OCI-LY7 (cell line): ENCODE measurements around the gene POLR1H. TPM values are rescaled to one million over a fixed set of nuclear protein-coding genes. Genes with fewer than 3 reads are reported as not detected.

ENCODE experiments used
- BruUV-seq: library from RNA; stranded (reverse); fragments of 400-500 nt; replicated peaks from 2 replicates; lab custom pipeline; 2021; lab: Mats Ljungman, UMichigan
- CTCF ChIA-PET: fragments of 300-600 bp; sonication (Branson Sonifier 250); formaldehyde crosslinking; loops from one replicate; lab custom pipeline; 2022; ENCODE audit warnings: antibody characterized with exemption; ENCODE audit not compliant: unreplicated experiment; lab: Charles Lee
- POLR2A ChIA-PET: fragments of 300-600 bp; sonication (Branson Sonifier 250); formaldehyde crosslinking; loops from one replicate; lab custom pipeline; 2022; ENCODE audit warnings: antibody characterized with exemption; lab: Charles Lee
- DNase-seq: peaks from one replicate; pipeline ENCODE4 v3.0.0-alpha.2; 2015; ENCODE audit warnings: low spot score
- H2AFZ ChIP-seq: fragments of 200-600 bp; sonication (generic), shearing (Covaris generic); 2 replicates; pipeline ENCODE4 v1.6.1; 2014; ENCODE audit warnings: mild to moderate bottlenecking, antibody characterized with exemption, low read length, moderate library complexity
- H3K27ac ChIP-seq: fragments of 200-600 bp; sonication (generic); 2 replicates; pipeline ENCODE4 v1.5.1; 2014; ENCODE audit warnings: mixed run types, low read depth, mild to moderate bottlenecking, moderate library complexity, low read length, inconsistent platforms; ENCODE audit not compliant: poor library complexity, severe bottlenecking
- H3K36me3 ChIP-seq: fragments of 200-600 bp; sonication (generic); 2 replicates; pipeline ENCODE4 v1.6.1; 2014; ENCODE audit warnings: mild to moderate bottlenecking, antibody characterized with exemption, low read length, moderate library complexity, mixed read lengths; ENCODE audit not compliant: insufficient read depth
- H3K4me1 ChIP-seq: fragments of 200-600 bp; sonication (generic); 2 replicates; pipeline ENCODE4 v1.5.1; 2014; ENCODE audit warnings: mild to moderate bottlenecking, low read length; ENCODE audit not compliant: insufficient read depth, poor library complexity, severe bottlenecking
- H3K4me2 ChIP-seq: fragments of 200-600 bp; sonication (generic); 2 replicates; pipeline ENCODE4 v1.6.1; 2014; ENCODE audit warnings: mild to moderate bottlenecking, low read length
- H3K4me3 ChIP-seq: fragments of 200-600 bp; sonication (generic); 2 replicates; pipeline ENCODE4 v1.5.1; 2014; ENCODE audit warnings: mild to moderate bottlenecking, low read depth, low read length; ENCODE audit not compliant: poor library complexity, severe bottlenecking
- H3K79me2 ChIP-seq: fragments of 200-600 bp; sonication (generic); 2 replicates; pipeline ENCODE4 v1.6.1; 2016; ENCODE audit warnings: low read depth, mild to moderate bottlenecking, low read length, moderate library complexity, mixed read lengths; ENCODE audit not compliant: insufficient read depth
- H3K9me2 ChIP-seq: fragments of 200-600 bp; sonication (generic); 2 replicates; pipeline ENCODE4 v1.6.1; 2016; ENCODE audit warnings: mild to moderate bottlenecking, low read length, mixed read lengths; ENCODE audit not compliant: insufficient read depth
- H3K9me3 ChIP-seq: fragments of 200-600 bp; sonication (generic); 2 replicates; pipeline ENCODE4 v1.6.1; 2014; ENCODE audit warnings: mild to moderate bottlenecking, mixed run types, low read length, mixed read lengths
- H4K20me1 ChIP-seq: fragments of 200-600 bp; sonication (generic); 2 replicates; pipeline ENCODE4 v1.6.1; 2014; ENCODE audit warnings: mild to moderate bottlenecking, antibody characterized with exemption, low read length, moderate library complexity, mixed read lengths; ENCODE audit not compliant: insufficient read depth
- EZH2phosphoT487 ChIP-seq: fragments of 200-600 bp; sonication (generic); IDR thresholded peaks from 2 replicates; pipeline ENCODE4 v1.6.1; 2018; ENCODE audit warnings: low read depth, borderline replicate concordance, mild to moderate bottlenecking, mixed run types, antibody characterized with exemption, low read length, moderate library complexity, mixed read lengths
- intact Hi-C: fragments of 100-400 bp; cut with micrococcal nuclease; formaldehyde crosslinking; loops from one replicate; pipeline ENCODE4 v1.10.0; 2022; ENCODE audit not compliant: unreplicated experiment
- total RNA-seq, 2 experiments: library from RNA; depleted of rRNA in 1 of 2; stranded (reverse); fragments of >200 nt in 1 of 2; shearing (Covaris generic) in 1 of 2; gene quantifications; 2 replicates each; pipeline ENCODE4 v1.2.3, GENCODE V29; 2014 to 2022
- TF ChIP-seq, protein P1 (sequence below): fragments of 200-600 bp; sonication (generic); conservative IDR thresholded peaks from 2 replicates; pipeline ENCODE4 v1.5.1; 2014; ENCODE audit warnings: mild to moderate bottlenecking, antibody characterized with exemption, low read length, moderate library complexity, mixed read lengths

Gene POLR1H
- total RNA-seq, 2 experiments from 2014 or later, result 39.3 to 67.5 TPM

DNA sequence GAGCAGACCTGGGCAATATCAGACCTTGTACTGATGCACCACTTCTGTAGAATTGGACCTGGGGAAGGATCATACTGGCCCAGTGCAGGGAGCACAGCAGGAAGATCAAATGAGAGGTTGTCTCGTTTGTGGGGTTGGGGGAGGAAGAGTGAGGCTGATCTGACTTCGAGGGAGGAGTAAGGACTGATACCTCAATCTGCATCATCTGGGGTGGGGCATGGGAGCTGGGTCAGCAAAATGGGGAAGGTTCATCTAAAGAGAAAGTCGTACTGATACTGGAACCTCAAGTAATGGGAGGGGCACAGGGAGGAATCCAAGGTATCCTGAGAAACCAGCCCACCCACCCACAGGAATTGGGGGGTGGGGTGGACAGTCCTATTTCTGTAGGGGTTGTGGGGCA is 10.8 kb downstream of the POLR1H start:
- TF ChIP-seq EZH2phosphoT487, result no peak
- TF ChIP-seq, protein P1, sequence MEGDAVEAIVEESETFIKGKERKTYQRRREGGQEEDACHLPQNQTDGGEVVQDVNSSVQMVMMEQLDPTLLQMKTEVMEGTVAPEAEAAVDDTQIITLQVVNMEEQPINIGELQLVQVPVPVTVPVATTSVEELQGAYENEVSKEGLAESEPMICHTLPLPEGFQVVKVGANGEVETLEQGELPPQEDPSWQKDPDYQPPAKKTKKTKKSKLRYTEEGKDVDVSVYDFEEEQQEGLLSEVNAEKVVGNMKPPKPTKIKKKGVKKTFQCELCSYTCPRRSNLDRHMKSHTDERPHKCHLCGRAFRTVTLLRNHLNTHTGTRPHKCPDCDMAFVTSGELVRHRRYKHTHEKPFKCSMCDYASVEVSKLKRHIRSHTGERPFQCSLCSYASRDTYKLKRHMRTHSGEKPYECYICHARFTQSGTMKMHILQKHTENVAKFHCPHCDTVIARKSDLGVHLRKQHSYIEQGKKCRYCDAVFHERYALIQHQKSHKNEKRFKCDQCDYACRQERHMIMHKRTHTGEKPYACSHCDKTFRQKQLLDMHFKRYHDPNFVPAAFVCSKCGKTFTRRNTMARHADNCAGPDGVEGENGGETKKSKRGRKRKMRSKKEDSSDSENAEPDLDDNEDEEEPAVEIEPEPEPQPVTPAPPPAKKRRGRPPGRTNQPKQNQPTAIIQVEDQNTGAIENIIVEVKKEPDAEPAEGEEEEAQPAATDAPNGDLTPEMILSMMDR, result no peak
- POLR2A ChIA-PET, result no interaction called here
- H3K9me2 ChIP-seq, result no peaks in the 10 kb centered on the region
- no TSS peak for BruUV-seq
- H3K4me1 ChIP-seq, result peaks cover 9% of the 10 kb centered on the region
- intact Hi-C loops, result no loop called here
- H3K4me3 ChIP-seq, result no peak overlapping the region
- H4K20me1 ChIP-seq, result no peaks in the 10 kb centered on the region
- H3K4me2 ChIP-seq, result no peak overlapping the region
- peaks cover 12% of the 10 kb centered on the region; the same call in 1 of the 2 replicates for H3K79me2 ChIP-seq
- peaks cover 7% of the 10 kb centered on the region; the same call in 1 of the 2 replicates for H3K36me3 ChIP-seq
- no peaks in the 10 kb centered on the region for H3K9me3 ChIP-seq
- DNase-seq, result no peak
- no peak overlapping the region for H3K27ac ChIP-seq
- no peak overlapping the region for H2AFZ ChIP-seq
- CTCF ChIA-PET, result no interaction called here

DNA sequence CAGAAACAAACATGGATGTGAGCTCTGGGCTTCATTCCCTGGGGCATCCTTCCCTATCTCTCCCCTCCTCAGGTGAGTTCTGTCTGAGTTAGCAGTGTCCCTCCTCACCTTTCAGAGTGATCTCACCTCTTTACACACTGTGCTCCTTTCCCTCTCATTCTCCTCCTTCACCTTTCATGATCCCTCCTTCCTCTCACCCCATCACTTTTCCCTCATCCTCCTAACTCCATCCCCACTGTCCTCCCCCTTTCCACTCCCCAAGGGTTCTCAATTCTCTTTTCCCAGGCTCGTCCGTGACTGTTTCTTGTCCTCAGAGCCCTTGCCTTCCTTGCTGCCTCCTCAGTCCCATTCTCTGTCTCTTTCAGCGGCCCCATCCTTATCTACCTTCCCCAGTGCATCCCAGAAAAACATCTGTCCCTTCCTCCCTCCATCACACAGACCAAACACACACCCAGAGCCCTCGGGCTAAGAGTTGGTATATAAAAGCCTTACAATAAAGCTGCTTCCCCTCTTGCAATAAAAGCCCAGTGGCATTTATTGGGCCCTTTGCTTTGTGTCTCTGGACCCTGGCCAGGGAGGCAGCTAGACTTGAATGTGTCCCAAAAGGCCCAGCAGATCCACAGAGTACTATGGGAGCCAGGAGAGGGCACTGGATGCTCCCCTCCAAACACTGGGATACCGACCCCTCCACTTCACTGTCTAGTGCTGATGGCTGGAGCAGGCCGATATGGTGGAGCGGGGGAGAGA is 12.6 kb downstream of the POLR1H start:
- ChIA-PET POLR2A (interaction anchor here (0.8 kb wide), 1 partner anchor 52 kb away, joined by 3 read pairs; no protein-coding TSS in a partner anchor), CTCF (no interaction called here)
- Histone ChIP-seq H3K27ac (no peak overlapping the region), H2AFZ (no peak overlapping the region), H3K4me1 (no peaks in the 10 kb centered on the region), H4K20me1 (no peaks in the 10 kb centered on the region), H3K79me2 (no peaks in the 10 kb centered on the region), H3K4me2 (no peak overlapping the region), H3K9me2 (no peaks in the 10 kb centered on the region), H3K9me3 (no peaks in the 10 kb centered on the region), H3K4me3 (no peak overlapping the region), H3K36me3 (peaks cover 7% of the 10 kb centered on the region; the same call in 1 of the 2 replicates)
- no TSS peak for BruUV-seq
- TF ChIP-seq, protein P1, result no peak
- TF ChIP-seq EZH2phosphoT487, result no peak
- intact Hi-C loops, result no loop called here
- no peak for DNase-seq
